ENCODE measurements around the gene DNM1L. TPM values are rescaled to one million over a fixed set of nuclear protein-coding genes. Genes with fewer than 3 reads are reported as not detected.
"Not testable (repeated sequence)": the region's sequence is repeated elsewhere in the genome, so short reads cannot be mapped to it uniquely, and the experiment has no call there.

DNM1L gene
- total and polyA plus RNA-seq, 2 donors = 36.7 to 37.4 TPM

DNA sequence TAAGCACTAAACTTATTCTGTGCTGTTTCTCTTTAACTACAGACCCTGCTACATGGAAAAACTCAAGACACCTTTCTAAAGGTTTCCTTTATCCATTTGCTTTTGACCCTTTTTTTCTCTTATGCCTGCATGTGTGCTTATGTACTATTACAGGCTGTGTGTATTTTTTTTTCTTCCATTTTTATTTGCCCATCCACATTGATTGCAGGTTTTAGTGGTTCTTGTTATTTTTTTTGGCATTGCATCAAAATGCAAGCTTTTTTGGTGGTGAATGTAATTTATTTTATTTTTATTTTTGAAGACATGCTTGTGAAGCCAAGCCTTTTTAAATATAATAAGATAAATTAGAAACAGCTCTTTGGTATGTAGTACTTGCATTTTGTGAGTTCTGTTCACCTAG lies 26.7 kb downstream of the DNM1L start:
- Histone ChIP-seq H3K9me3 (ENCODE audit: control insufficient read depth in 2 of 2, insufficient read depth in 1 of 2, low read length in 1 of 2) (no peaks in the 10 kb centered on the region), H3K27me3 (ENCODE audit: control insufficient read depth in 2 of 2, insufficient read depth in 1 of 2, low read length in 1 of 2) (no peaks in the 10 kb centered on the region), H3K36me3 (ENCODE audit: control insufficient read depth in 2 of 2, insufficient read depth in 2 of 2, low read length in 1 of 2) (peaks cover 0 to 13% of the 10 kb centered on the region in 2 donors), H3K4me1 (ENCODE audit: control insufficient read depth in 2 of 2, insufficient read depth in 2 of 2, low read length in 2 of 2) (no peaks in the 10 kb centered on the region), H3K27ac (ENCODE audit: low read depth in 1 of 2, low read length in 1 of 2) (no peak overlapping the region), H3K4me3 (ENCODE audit: low read length in 2 of 2) (no peak overlapping the region)
- DNase-seq (ENCODE audit: low read depth in 6 of 9, low spot score in 9 of 9) = no peak

GRCh38 chr12:32706335-32707024 lies 27.4 kb downstream of the DNM1L start:
- H3K4me3 ChIP-seq (ENCODE audit: low read length in 2 of 2) = no peak overlapping the region
- no peak overlapping the region for H3K27ac ChIP-seq (ENCODE audit: low read depth in 1 of 2, low read length in 1 of 2)
- H3K4me1 ChIP-seq (ENCODE audit: control insufficient read depth in 2 of 2, insufficient read depth in 2 of 2, low read length in 2 of 2) = no peaks in the 10 kb centered on the region
- no peaks in the 10 kb centered on the region for H3K9me3 ChIP-seq (ENCODE audit: control insufficient read depth in 2 of 2, insufficient read depth in 1 of 2, low read length in 1 of 2)
- peaks cover 7 to 20% of the 10 kb centered on the region in 2 donors for H3K36me3 ChIP-seq (ENCODE audit: control insufficient read depth in 2 of 2, insufficient read depth in 2 of 2, low read length in 1 of 2)
- 86% methylated on average over 2 of the region's 2 CpGs for WGBS
- no peak for DNase-seq (ENCODE audit: low read depth in 6 of 9, low spot score in 9 of 9)
- H3K27me3 ChIP-seq (ENCODE audit: control insufficient read depth in 2 of 2, insufficient read depth in 1 of 2, low read length in 1 of 2) = no peaks in the 10 kb centered on the region

DNA sequence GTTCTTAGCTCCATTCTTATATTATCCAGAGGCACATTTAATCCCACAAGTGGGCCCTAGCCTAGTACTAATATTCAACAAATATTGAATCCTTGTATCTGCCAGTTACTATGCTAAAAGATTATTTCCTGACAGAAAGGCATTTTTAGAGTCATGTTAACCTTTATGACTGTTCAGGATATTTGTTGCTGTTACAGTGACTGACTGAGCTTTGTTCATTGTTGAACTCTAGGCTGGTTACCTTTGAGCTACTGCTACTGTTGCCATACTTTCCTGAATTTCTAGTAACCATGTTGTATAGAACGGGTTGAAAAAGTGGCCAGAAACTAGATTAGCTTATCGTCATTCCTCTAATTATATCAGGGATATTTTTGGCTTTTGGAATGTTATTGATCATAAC lies 29.8 kb downstream of the DNM1L start:
- Histone ChIP-seq H3K27me3 (ENCODE audit: control insufficient read depth in 2 of 2, insufficient read depth in 1 of 2, low read length in 1 of 2) (no peaks in the 10 kb centered on the region), H3K27ac (ENCODE audit: low read depth in 1 of 2, low read length in 1 of 2) (no peak overlapping the region), H3K4me1 (ENCODE audit: control insufficient read depth in 2 of 2, insufficient read depth in 2 of 2, low read length in 2 of 2) (no peaks in the 10 kb centered on the region), H3K9me3 (ENCODE audit: control insufficient read depth in 2 of 2, insufficient read depth in 1 of 2, low read length in 1 of 2) (no peaks in the 10 kb centered on the region), H3K4me3 (ENCODE audit: low read length in 2 of 2) (no peak overlapping the region), H3K36me3 (ENCODE audit: control insufficient read depth in 2 of 2, insufficient read depth in 2 of 2, low read length in 1 of 2) (peaks cover 9 to 28% of the 10 kb centered on the region in 2 donors)
- no peak for DNase-seq (ENCODE audit: low read depth in 6 of 9, low spot score in 9 of 9)
- 99% methylated on average over 2 of the region's 2 CpGs for WGBS

- Histone ChIP-seq H3K4me3 (ENCODE audit: low read length in 2 of 2) (no peak overlapping the region), H3K27ac (ENCODE audit: low read depth in 1 of 2, low read length in 1 of 2) (no peak overlapping the region), H3K4me1 (ENCODE audit: control insufficient read depth in 2 of 2, insufficient read depth in 2 of 2, low read length in 2 of 2) (no peaks in the 10 kb centered on the region), H3K36me3 (ENCODE audit: control insufficient read depth in 2 of 2, insufficient read depth in 2 of 2, low read length in 1 of 2) (peaks cover 13 to 27% of the 10 kb centered on the region in 2 donors), H3K9me3 (ENCODE audit: control insufficient read depth in 2 of 2, insufficient read depth in 1 of 2, low read length in 1 of 2) (no peaks in the 10 kb centered on the region), H3K27me3 (ENCODE audit: control insufficient read depth in 2 of 2, insufficient read depth in 1 of 2, low read length in 1 of 2) (no peaks in the 10 kb centered on the region)
- 98% methylated on average over 4 of the region's 4 CpGs for WGBS
- no peak for DNase-seq (ENCODE audit: low read depth in 6 of 9, low spot score in 9 of 9)
Measured at GRCh38 chr12:32714772-32715171, 35.7 kb downstream of the DNM1L start.

DNA sequence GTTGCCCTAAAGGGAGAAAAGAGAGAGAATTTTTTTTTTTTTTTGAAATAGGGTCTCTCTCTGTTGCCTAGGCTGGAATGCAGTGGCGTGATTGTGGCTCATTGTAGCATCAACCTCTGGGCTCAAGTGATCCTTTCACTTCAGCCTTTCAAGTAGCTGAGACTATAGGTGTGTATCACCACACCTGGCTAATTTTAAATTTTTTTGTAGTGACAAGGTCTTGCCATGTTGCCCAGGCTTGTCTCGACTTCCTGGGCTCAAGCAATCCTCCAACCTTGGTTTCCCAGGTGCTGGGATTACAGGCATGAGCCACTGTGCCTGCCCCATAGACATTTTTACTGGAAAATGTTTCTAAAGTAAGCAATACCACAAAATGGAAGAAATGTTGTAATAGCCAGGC lies 39.8 kb downstream of the DNM1L start:
- over 99% methylated on average over 2 of the region's 2 CpGs for WGBS
- no peaks in the 10 kb centered on the region for H3K4me1 ChIP-seq (ENCODE audit: control insufficient read depth in 2 of 2, insufficient read depth in 2 of 2, low read length in 2 of 2)
- no peak overlapping the region for H3K27ac ChIP-seq (ENCODE audit: low read depth in 1 of 2, low read length in 1 of 2)
- no peaks in the 10 kb centered on the region for H3K9me3 ChIP-seq (ENCODE audit: control insufficient read depth in 2 of 2, insufficient read depth in 1 of 2, low read length in 1 of 2)
- H3K36me3 ChIP-seq (ENCODE audit: control insufficient read depth in 2 of 2, insufficient read depth in 2 of 2, low read length in 1 of 2) = peaks cover 4 to 20% of the 10 kb centered on the region in 2 donors
- no peaks in the 10 kb centered on the region for H3K27me3 ChIP-seq (ENCODE audit: control insufficient read depth in 2 of 2, insufficient read depth in 1 of 2, low read length in 1 of 2)
- DNase-seq (ENCODE audit: low read depth in 6 of 9, low spot score in 9 of 9) = no peak
- H3K4me3 ChIP-seq (ENCODE audit: low read length in 2 of 2) = no peak overlapping the region

DNA sequence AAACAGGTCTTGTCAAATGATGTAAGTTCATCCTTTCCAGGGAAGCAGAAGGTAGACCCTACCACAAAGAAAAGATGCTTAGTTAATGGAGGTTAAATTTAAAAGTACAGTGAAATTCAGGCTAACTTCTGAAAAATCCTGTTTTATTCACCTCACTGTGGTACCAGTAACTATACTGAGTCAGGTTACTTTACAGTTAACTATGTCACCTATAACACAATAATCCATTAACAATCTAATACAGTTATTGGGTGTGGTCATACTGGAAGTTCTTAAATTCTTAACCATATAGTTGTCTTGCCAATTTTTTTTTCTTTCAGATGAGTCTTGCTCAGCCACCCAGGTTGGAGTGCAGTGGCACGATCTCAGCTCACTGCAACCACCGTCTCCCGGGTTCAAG lies 46.2 kb downstream of the DNM1L start:
- not testable (repeated sequence) for H3K4me3 ChIP-seq (ENCODE audit: low read length in 2 of 2); H3K4me1 ChIP-seq (ENCODE audit: control insufficient read depth in 2 of 2, insufficient read depth in 2 of 2, low read length in 2 of 2); H3K9me3 ChIP-seq (ENCODE audit: control insufficient read depth in 2 of 2, insufficient read depth in 1 of 2, low read length in 1 of 2); H3K27me3 ChIP-seq (ENCODE audit: control insufficient read depth in 2 of 2, insufficient read depth in 1 of 2, low read length in 1 of 2); H3K27ac ChIP-seq (ENCODE audit: low read depth in 1 of 2, low read length in 1 of 2); DNase-seq (ENCODE audit: low read depth in 6 of 9, low spot score in 9 of 9)
- H3K36me3 ChIP-seq (ENCODE audit: control insufficient read depth in 2 of 2, insufficient read depth in 2 of 2, low read length in 1 of 2) = peaks cover 4 to 29% of the 10 kb centered on the region in 2 donors
- 98% methylated on average over 3 of the region's 3 CpGs for WGBS

DNA sequence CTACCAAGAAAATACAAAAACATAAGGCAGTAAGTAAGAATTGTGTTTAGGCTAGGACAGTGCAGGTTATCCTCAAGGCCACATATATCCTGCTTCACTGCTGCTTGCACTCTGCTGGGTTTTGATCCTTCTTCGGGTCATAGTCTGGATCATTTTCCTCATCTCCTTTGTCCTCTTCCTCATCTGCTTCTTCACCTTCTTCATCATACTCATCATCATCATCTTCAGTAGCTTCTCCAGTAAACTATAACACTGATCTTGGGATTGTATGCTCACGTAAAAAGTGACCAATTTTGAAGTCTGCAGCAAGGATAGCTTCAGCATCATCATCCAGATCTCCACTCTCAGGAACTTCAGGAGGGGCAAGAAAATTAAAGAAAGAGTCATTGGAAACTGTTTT lies 47.2 kb downstream of the DNM1L start:
- H3K4me1 ChIP-seq (ENCODE audit: control insufficient read depth in 2 of 2, insufficient read depth in 2 of 2, low read length in 2 of 2) = no peaks in the 10 kb centered on the region
- 98% methylated on average over 2 of the region's 2 CpGs for WGBS
- H3K9me3 ChIP-seq (ENCODE audit: control insufficient read depth in 2 of 2, insufficient read depth in 1 of 2, low read length in 1 of 2) = no peaks in the 10 kb centered on the region
- no peak for DNase-seq (ENCODE audit: low read depth in 6 of 9, low spot score in 9 of 9)
- no peaks in the 10 kb centered on the region for H3K27me3 ChIP-seq (ENCODE audit: control insufficient read depth in 2 of 2, insufficient read depth in 1 of 2, low read length in 1 of 2)
- no peak overlapping the region for H3K4me3 ChIP-seq (ENCODE audit: low read length in 2 of 2)
- H3K36me3 ChIP-seq (ENCODE audit: control insufficient read depth in 2 of 2, insufficient read depth in 2 of 2, low read length in 1 of 2) = peaks cover 4 to 37% of the 10 kb centered on the region in 2 donors
- H3K27ac ChIP-seq (ENCODE audit: low read depth in 1 of 2, low read length in 1 of 2) = no peak overlapping the region

- WGBS = 91% methylated on average over 3 of the region's 3 CpGs
- Histone ChIP-seq H3K9me3 (ENCODE audit: control insufficient read depth in 2 of 2, insufficient read depth in 1 of 2, low read length in 1 of 2) (no peaks in the 10 kb centered on the region), H3K27ac (ENCODE audit: low read depth in 1 of 2, low read length in 1 of 2) (no peak overlapping the region), H3K27me3 (ENCODE audit: control insufficient read depth in 2 of 2, insufficient read depth in 1 of 2, low read length in 1 of 2) (no peaks in the 10 kb centered on the region), H3K36me3 (ENCODE audit: control insufficient read depth in 2 of 2, insufficient read depth in 2 of 2, low read length in 1 of 2) (peaks cover 4 to 34% of the 10 kb centered on the region in 2 donors), H3K4me3 (ENCODE audit: low read length in 2 of 2) (no peak overlapping the region), H3K4me1 (ENCODE audit: control insufficient read depth in 2 of 2, insufficient read depth in 2 of 2, low read length in 2 of 2) (no peaks in the 10 kb centered on the region)
- DNase-seq (ENCODE audit: low read depth in 6 of 9, low spot score in 9 of 9) = no peak
Measured at GRCh38 chr12:32727237-32727636, 48.1 kb downstream of the DNM1L start.

GRCh38 chr12:32734952-32735351 lies 55.9 kb downstream of the DNM1L start:
- H3K27me3 ChIP-seq (ENCODE audit: control insufficient read depth in 2 of 2, insufficient read depth in 1 of 2, low read length in 1 of 2) = no peaks in the 10 kb centered on the region
- H3K4me1 ChIP-seq (ENCODE audit: control insufficient read depth in 2 of 2, insufficient read depth in 2 of 2, low read length in 2 of 2) = no peaks in the 10 kb centered on the region
- WGBS = 94% methylated on average over 1 of the region's 1 CpG
- DNase-seq (ENCODE audit: low read depth in 6 of 9, low spot score in 9 of 9) = no peak
- no peak overlapping the region for H3K27ac ChIP-seq (ENCODE audit: low read depth in 1 of 2, low read length in 1 of 2)
- peaks cover 20 to 54% of the 10 kb centered on the region in 2 donors for H3K36me3 ChIP-seq (ENCODE audit: control insufficient read depth in 2 of 2, insufficient read depth in 2 of 2, low read length in 1 of 2)
- no peaks in the 10 kb centered on the region for H3K9me3 ChIP-seq (ENCODE audit: control insufficient read depth in 2 of 2, insufficient read depth in 1 of 2, low read length in 1 of 2)
- H3K4me3 ChIP-seq (ENCODE audit: low read length in 2 of 2) = no peak overlapping the region
